Stimulated activated CD8-positive, alpha-beta memory T cell treated with anti-CD3 and anti-CD28 coated beads, Interleukin-15, amount 100 ng/mL, for 4 hours (primary cell): ENCODE measurements around the gene ZNF566.

Source experiments
- DNase-seq, 2 donors: peaks; one replicate each; pipeline ENCODE4 v3.0.0-alpha.2; 2020; ENCODE audit warnings: low read depth in 2 of 2

The ZNF566 gene

GRCh38 chr19:36441339-36441738 lies 48.0 kb downstream of the ZNF566 start:
- DNase-seq = no peak

DNA sequence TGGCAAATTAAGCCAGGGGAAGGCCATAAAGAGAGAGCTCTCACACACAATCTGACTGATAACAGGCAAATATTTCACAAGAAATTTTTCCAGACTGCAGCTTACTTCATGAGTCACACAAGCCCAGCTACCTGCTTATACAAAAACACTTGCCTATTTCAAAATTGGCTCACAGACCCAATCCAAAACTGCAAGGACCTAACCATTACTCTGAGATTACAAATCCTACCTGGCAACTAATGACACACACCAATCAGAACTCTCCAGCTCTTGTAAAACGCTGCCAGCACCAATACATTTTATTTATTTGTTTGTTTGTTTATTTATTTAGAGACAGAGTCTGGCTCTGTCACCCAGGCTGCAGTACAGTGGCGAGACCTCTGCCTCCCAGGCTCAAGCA lies 52.8 kb downstream of the ZNF566 start:
- DNase-seq = no peak

GRCh38 chr19:36423925-36424324 lies 65.4 kb downstream of the ZNF566 start:
- DNase-seq = no peak

DNA sequence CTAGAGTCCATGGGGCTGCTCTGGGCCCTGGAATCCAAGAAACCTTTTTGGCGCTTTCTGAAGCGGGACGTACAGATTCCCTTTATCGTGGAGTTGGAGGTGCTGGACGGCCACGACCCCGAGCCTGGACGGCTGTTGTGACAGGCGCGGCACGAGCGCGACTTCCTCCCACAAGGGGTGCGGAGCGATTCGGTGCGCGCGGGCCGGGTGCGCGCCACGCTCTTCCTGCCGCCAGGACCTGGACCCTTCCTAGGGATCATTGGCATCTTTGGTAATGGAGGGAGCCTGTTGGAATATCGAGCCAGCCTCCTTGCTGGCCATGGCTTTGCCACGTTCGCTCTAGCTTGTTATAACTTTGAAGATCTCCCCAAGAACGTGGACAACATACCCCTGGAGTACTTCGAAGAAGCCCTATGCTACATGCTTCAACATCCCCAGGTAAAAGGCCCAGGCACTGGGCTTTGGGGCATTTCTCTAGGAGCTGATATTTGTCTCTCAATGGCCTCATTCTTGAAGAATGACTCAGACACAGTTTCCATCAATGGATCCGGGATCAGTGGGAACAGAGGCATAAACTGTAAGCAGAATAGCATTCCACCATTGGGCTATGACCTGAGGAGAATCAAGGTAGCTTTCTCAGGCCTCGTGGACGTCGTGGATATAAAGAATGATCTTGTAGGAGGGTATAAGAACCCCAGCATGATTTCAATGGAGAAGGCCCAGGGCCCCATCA lies 67.4 kb downstream of the ZNF566 start:
- DNase-seq = no peak

DNA sequence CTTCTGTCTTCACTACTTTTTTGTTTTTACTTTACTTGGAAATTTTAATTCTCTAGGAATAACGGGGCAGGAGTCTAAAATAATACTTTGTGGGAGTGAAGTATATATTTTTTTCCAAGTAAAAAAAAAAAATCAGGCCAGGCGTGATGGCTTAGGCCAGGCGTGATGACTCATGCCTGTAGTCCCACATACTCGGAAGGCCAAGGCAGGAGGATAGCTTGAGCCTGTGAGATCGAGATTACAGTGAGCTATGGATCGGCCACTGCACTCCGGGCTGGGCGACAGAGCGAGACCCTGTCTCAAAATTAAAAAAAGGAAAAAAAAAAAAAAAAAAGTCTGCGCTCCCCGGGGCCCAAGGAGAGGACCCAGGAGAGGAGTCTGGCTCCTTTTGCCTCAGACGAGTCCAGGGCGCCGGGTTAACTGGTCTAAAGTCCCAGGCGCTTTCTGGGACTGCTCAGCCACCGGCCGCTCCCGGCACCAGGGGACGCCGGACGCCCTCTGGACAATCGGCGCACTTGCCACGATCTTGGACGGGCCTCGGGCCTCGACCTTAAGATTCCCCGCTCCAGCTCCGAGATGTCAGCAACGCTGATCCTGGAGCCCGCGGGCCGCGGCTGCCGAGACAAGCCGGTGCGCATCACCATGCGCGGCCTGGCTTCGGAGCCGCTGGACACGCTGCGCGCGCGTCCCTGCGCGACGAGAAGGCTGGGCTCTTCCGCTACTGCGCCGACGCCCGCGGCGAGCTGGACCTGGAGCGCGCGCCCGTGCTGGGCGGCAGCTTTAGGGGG lies 68.2 kb downstream of the ZNF566 start:
- no peak for DNase-seq

DNA sequence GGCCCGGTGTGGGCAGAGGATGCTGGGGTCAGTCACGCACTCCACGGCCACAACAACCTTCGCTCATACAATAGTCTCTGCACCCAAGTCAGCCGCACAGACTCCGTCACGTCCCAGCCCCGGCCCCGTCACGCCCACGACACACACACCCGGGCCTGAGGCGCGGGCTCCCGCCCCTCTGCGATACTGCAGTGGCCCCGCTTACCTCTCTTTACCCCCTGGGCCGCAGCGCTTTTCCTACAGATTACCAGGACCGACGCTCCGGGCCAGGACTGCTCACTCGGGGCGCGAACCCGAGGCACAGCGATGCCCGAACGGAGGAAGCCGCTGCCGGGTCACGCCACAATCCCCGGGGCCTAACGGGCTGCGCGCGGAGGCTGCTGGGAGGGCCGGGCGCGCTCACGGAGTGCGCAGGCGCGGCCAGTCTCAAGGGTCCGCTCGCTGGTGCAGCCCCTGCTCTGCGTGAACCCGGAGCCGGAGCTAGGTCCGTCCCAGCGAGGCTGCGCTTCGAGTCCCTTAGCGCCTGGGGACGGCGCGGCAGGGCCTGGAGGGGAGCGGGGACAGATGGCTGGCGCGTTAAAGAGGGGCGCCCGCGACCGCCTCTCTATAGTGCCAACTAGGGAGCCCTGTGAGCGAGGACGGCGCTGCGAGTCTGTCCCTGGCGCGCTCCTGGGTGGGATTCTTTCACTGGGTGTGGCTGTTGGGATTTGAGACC lies 70.9 kb downstream of the ZNF566 start, which contains the start of gene ZFP82:
Gene ZFP82 (minus strand): TSS at position 358 of the 715 bp plus-strand sequence. CDS start 8,855 bp downstream, outside the sequence.
- peak; percentile 61 to 63 for DNase-seq

DNA sequence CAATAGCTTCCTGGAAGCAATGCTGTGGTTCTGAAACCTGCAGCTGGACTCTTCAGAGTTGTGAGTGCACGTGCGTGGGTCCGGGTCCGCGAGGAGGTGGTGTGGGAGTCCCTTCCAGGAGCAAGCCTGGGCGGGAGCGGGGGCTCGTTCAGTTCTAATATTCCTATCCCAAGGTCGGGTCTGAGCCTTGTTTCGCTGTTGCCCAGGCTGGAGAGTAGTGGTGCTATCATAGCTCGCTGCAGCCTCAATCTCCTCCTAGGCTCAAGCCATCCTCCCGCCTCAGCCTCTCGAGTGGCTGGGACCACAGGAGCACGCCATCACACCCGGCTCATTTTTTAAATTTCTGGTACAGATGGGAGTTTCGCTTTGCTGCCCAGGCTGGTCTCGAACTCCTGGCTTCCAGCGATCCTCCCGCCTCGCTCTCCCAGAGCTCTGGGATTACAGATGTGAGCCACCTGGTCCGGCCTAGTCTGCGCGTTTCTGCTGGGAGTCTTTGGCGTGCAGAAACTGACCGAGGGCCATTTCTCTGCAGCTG lies 71.5 kb downstream of the ZNF566 start:
- DNase-seq = no peak

DNA sequence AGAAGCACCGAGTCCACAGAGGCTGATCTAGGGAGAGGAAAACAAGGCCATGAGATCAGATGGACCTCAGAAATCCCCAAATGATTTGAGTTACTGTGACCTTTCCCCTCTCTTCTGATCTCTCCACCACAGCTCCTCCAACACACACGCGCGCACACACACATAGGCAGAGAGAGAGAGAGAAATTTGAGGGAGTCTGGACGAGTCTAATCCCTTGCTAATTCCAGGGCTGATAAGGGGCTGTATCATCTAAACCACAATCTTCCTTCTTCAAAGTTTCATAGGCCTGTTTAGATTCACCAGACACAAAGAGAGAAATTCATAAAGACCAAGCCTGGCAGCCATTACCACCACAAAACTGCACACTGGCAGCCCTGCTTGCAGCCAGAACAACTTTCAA lies 79.5 kb downstream of the ZNF566 start:
- no peak for DNase-seq

DNA sequence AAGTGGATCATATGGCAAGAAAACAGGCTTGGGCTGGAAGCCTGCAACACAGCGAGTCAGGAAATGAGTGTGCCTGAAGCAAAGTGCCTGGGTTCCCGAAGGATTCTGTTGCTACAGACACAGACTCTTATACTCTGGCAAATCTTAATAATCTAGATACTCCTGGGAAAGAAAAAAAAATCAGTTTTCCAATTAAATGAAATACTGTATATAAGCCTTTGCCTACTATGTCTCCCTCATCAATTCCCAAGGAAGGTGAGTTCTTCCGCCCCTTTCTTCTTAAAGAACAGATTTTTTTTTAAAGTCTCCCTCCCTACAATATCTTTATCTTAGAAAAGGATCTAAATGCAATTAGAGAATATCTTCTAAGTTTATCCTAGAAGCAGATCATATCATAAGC lies 81.3 kb downstream of the ZNF566 start:
- no peak for DNase-seq

GRCh38 chr19:36404498-36404897 lies 84.9 kb downstream of the ZNF566 start:
- no peak for DNase-seq

GRCh38 chr19:36401475-36401874 lies 87.9 kb downstream of the ZNF566 start:
- no peak for DNase-seq

- no peak for DNase-seq
These were observed 90.8 kb downstream of the ZNF566 start for GRCh38 chr19:36398571-36398970.
